Activated gamma-delta T cell (primary cell): Measurements from ENCODE around the gene TOX2.

Experiments
- DNase-seq: peaks from one replicate; lab custom pipeline; 2025; lab: John Stamatoyannopoulos, UW

The TOX2 gene

DNA sequence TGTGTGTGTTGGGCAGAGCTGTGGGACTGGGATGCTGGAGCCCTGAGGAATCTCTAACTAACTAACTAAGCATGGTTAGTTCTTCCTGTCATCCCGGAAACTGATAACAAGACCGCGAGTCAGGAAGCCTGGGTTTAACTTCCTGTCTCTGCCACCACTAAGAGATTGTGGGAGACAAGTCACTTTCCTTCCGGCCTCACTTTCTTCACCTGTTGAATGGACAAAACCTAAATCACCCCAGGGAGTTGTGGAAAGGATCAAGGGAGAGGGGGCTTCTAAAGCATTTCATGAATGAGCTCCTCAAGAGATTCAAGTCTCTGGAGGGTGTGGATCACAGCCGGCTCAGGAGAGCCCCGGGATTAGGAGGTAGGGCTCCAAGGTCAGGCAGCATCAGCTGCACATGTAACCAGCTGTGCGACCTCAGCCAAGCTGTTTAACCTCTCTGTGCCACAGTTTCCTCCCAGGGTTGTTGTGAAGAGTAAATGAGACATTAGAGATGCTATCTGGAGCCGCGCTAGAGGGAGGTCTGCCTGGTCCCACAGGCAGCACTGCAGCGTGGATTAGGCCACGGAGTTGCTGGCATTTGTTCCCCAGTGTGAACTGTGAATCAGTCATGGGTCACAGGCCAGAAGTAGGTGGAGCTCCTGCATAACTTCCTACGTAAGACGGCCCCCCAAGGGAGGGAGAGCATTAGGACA lies 105.1 kb downstream of the TOX2 start:
- DNase-seq: no peak

DNA sequence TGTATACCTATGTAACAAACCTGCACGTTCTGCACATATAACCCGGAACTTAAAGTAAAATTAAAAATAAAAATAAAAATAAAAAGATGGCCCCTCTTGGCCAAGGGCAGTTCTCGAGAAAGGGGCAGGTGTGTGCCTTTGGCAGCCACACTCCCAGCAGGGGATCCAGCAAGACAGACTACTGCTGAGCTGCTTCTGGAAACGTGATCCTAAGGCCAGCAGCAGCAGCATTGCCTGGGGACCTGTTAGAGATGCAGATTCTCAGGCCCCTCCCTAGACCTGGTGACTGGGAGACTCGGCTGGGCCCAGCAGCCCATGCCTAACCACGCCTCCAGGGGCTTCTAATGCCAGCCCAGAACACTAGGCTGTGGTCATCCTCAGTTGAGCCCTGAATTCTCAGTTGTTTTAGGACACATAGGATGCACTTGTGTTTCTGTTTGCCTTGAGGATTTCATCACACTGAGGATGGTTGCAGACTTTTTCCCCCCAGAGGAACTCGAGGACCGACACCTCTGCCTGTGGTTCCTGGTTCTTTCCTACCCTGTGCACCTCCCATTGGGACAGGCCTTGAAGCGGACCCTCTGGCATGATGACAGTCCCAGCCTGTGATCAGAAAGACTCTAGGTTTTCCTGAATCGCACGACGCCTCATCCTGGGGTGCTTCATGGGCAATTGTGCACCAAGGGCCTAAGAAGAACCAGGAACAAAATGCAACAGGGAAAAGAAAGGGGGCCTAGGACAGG lies 105.9 kb downstream of the TOX2 start:
- DNase-seq: no peak

DNA sequence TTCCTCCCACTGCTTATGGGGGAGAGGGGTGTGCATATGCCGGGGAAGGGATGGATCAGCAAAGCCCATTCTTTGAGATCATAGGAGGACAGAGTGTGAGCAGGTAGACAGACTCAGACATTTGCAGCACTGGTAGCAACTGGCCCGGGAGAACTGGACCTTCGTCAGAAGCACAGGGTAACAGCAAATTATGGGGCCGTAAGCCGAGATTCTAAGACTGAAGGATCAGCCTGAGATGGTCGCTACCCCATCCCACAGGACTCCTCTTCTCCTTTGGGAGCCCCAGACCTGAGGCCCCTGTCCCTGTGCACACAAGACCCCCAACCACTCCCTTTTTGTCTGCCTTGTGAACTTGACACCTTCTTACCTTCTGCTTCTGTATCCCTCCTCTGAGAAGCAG lies 106.5 kb downstream of the TOX2 start:
- no peak for DNase-seq

DNA sequence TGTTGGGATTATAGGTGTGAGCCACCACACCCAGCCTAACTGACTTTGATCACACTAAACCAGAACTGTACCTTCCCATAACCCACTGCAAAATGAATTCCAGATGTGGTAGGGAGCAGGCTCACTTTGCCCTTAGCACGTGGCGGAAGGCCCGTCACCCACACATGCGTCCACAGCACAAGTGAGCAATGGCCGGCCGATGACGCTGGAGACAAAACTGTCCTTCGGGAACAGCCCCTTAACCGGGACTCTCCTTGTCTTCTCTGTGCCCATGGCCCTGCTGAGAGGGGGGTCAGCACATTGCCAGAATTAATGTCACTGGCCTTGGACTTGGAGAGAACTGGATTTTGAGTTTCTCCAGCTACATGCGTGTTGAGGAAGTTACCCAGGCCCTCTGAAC lies 107.2 kb downstream of the TOX2 start:
- DNase-seq: no peak

DNA sequence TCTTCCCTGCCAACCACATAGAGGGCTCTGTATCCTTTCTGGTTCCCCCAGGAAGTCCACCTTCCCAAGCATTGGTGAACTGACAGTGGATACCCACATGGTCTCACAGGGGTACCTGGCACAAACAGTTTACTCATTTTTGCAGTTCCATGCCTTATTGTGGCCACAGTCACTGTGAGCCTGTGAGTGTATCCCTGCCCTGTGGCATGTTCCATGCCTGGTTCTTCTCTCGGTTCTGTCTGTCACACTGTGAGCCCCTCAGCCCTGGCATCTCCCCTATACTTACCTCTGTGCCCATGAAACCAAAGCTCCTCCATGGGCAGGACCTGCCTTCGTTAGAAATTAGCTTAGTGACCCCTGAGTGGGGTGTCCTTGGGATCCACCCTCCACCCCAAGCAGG lies 107.8 kb downstream of the TOX2 start:
- DNase-seq: no peak

DNA sequence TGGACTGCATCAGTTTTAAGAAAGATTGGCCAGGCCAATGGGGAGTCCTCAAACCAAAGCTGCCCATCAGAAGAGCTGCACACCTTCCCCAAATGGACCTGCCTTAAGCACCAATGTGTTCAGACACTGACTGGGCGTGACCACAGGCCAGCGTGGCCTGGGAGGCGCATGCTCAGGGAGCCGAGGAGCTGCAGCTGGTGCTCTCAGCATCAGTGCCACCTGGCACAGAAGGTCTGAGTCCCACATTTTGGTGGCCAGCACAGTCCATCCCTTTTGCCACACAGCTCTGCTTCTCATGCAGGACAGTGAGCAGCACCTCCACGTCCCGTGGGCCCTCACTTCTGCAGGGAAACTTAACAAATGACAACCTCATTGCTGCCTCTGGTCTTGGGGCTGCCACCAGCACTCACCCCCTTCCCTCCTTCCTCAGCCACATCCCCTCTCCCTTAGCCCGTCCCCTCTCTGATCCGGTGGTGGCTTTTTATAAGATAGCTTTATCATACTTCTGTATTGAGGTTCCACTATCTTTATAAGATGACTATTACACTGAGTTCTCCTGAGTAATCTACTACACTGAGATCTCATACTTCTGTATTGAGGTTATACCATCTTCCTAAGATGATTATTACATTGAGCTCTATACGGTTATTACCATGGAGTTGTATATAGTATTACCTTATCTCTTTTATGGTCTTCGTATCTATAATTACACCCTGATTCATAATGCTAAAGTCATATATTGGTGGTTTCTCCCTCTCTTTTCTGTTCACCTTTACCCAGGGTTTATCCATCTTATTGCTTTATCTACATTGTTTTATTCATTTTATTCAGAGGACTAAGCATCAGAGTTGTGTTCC lies 109.1 kb downstream of the TOX2 start:
- DNase-seq: no peak

DNA sequence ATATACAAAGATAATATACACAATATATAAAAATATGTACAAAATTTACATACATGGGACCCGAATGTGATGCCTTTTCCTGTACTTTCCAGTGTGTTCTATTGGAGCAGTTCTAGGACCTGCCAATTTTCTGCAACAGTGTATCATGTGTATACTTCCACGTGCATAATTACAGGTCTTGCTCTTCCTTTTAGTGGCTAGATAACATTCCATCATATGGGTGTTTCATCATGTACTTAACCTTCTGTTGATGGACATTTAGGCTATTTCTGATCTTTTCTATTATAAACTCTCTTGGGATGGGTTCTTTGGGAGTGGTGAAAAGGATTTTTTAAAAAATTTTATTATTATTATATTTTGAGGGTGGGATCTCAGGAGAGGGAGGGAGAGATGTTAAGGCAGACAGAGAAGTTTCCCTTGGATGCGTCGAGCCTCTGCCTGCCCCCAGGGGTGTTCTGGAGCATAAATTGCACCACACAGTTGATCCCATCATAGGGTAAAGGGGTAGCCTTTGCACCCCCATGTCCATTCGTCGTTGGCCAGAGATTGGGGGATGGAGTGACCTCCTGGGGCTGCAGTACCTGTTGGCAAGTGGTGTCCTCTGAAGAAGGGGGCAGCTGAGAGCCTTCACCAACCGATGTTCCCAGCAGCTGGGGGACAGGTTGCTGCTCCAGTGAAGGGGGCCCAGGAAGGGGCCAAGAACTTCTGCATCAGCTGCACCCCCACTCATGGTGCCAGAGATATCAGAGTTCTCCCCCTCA lies 110.3 kb downstream of the TOX2 start:
- no peak for DNase-seq

DNA sequence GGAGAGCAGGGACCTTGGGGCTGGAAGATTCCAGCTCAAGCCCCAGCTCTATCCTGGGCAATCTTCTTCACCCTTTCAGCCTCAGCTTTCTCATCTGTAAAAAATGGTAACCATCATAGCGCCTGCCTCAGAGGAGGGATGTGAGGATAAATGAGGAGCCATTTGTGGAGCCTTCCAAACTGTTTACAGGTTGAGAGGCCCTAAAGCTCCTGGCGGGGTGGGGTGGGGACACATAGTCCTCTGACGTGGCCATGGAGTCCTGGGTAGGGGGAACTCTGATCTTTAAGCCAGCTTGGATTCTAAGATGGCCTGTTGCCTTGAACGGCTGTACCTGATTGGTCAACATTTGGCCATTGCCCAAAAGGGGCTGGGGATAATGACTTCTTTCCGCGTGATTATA lies 111.1 kb downstream of the TOX2 start:
- DNase-seq: no peak

DNA sequence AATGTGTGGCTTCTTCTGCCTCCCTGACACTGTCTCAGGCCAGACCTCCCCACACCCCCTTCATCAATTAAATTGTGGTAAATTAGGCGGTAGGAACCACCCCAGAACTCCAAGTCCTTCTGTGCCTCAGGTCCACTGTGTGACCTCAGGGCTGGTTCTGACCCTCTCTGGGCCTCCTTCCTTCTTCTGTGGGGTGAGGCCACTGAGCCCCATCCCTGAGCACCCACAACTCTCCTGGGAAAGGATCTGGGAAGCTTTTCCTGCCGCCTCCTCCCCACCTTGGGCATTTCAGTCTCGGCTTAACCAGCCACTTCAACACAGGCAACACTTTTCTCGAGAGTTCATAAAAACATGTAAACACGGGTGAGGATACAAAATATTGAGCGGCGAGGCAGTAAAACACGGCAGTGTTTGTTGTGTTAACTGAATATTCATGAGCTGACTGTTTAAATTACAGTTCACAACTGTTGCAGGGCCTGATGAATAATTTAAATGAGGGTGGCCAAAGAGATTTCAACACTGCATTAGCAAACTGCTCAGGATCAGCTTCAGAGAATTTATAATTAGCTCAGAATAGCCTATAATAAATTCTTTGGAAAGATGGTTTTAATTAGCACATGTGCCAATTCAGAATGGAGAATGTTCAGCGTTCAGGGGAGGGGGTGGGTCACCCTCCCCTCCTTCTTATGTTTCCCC lies 112.1 kb downstream of the TOX2 start:
- DNase-seq: no peak

DNA sequence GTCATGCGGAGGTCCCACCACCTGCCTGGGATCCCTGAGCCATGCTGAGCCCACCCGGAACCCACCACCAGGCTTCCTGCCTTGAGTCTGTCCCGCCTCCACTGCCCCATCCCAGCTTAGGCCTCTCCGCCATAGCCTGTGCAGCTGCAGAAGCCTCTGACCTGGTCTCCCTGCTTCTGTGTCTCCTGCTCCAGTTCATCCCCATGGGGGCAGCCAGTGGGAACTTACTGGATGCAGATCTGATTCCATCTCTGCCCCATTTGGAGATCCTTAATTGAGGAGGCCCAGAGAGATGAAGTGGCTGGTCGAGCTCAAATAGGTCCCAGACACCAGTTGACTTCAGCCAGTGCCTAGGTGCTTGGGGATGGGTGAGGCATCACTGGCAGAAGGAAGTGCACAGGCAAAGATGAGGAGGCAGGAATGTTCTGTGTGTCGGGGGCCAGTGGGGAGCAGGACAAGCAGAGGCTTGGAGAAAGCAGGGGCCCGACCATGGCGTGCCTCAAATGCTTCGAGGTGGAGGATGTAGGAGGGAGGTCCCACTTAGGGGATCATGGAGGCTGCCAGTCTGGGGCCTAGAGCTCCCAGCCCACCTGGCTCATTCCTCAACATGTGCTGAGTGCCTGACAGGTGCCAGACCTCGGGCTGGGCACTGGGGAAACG lies 112.8 kb downstream of the TOX2 start:
- no peak for DNase-seq

DNA sequence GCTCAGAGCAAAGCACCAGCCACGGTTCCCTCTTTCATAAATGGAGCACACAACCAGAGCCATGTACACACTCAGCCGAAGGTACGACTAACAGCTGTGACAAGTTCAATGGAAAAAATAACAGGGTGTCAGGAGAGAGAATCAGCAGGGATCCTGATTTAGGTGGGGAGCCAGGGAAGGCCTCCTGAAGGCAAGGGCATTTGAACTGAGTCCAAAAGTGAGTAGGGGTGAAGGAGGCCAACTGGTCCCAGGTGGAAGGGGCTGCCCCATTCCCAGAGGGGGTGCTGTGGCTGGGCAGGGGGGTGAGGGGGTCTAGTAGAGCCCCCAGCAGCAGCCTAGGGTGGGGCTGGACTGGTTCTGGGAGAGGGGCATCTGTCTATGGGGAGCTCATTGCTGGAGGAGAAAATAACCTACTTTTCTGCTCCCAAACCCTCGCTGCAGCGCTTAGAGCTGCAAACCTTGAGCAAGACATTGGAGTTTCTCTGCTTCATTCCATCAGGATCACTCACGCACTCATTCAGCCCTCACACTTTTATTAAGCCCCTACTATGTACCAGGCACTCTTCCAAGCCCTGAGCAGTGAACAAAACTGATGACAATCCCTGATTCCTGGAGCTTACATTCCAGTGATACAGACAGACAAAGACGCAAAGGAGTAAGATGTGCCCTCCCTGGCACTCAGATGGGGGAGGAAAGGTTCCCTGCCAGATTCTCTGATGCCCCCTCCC lies 113.5 kb downstream of the TOX2 start:
- no peak for DNase-seq

DNA sequence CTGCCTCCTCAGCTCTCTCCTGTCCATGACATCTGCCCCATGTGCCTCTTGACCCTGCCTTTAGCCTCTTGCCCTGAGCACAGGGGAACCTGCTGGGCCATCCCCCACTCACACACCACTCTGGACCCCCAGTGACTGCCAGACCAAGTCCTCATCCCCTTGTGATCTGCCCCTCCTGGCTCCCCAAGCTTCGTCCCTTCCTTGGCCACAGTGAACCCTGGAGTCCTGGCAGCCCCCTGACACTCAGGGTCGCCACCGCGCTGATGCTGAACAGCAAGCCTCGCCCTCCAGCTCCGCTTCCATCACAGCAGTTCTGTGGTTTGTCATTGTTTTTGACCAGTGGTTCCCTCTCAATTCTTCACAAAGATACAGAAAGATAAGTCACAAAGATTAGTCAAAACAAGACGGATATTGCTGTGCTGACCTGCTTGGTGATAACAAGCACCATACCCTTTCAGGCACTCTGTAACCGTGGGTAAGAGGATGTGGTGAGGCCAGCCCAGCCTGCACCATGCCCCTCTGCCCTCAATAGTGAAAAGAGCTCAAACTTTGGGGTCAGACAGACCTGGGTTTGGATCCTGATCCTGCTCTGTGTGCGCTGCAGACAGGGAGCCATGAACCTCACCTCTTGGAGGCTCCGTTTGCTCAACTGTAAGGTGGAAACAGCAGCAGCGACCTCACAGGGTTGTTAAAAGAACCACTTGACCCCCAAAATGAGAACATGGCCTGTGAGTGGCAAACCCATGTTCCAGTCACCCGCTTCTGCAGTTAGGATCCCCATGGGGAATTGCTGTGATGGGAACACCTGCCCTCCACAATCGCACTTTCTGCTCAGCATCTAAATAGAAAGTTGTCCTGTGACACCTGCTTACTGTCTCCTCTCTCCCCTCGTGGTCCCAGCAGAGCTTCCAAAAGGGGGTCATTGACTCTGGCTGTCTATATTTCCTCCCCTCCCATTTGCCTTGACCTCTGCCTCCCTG lies 114.5 kb downstream of the TOX2 start:
- no peak for DNase-seq

DNA sequence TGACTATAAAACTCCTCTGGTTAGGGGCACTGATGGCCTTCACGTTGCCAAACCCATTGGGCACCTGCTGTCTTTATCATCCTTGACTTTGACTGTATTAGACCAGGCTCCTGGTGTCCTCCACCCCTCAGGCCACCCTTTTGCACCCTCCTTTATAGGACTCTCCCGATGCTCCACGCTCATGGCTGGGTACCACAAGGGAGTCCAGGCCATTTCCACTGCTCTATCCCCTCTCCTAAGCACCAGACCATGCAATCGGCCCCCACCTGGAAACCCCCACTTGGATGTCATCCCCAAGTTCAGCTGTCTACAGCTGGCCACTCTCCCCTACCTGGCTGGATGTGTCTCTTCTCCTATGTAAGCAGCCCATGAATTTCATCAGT lies 115.2 kb downstream of the TOX2 start:
- DNase-seq: no peak

DNA sequence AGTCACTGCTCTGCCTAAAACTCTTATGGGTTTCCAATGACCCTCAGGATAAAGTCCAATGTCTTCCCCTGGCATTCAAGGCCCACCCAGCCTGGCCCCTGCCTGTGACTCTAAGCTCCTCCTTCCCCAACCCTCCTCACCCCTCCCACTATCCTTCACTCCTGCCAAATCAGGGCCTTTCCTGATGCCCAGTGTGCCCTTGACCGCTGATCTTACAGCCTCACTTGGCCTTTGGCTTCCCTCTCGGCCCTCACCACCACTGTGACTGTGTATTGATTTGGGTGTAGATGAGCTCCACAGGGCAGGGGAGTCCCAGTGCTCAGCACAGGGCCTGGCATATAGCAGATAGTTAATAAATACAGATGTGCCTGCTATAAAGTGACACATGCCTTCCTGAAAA lies 115.7 kb downstream of the TOX2 start:
- no peak for DNase-seq

DNA sequence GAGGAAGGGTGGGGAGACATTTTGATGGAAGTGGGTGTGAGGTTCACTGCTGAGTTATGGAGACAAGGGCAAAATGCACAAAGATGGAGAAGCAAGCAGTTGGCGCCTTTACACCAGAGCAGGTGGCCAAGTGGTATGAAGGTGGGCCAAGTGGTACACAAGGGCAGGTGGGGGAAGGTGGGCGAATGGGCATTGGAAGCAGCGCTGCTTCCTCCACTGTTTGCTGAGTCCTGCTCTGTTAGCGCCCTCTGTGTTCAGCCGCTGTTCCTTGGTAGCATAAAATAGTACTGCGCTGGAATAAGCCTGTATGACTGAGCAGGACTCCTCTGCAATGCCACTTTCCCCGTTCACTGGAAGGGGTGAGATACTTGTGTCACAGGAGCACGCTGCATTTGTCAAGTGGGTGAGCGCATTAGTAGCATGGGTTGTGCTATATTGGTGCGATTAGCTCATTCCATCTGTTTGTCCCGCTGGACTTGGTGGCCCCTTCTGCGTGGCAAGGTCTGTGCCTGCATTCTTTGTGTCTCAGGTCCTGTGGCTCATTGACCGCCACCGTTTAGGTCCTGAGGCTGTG lies 116.4 kb downstream of the TOX2 start:
- no peak for DNase-seq

DNA sequence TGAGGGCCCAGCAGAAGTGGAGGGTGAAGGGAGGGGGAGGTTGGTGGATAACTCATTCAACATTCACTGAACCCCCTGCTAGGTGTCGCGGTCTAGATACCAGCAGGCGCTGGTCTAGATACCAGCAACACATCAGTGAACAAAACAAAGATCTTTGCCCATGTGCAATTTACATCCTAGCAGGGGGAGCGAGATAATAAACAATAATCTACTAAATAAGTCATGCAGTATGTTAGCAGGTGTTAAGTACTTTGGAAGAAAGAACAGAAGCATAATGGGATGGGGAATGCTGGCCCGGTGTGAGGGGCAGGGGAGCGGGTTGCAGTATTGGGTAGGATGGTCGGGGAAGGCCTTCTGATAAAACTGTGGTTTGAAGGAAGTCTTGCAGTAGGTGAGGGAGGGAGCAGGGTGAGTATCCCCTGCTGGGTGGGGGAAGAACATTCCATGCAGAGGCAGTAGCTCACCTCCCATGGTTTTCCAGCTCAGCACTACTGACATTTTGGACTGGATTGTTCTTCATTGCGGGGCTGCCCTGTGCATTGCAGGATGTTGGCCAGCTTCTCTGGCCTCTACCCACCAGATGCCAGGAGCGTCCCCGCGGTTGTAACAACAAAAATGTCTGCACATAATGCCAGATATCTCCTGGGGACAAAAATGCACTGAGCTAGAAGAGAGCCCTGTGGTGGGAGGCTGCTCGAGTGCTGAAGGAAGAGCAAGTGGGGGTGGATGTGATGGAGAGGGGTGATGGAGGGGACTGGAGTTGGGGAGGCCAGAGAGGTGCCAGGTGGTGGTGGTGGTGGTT lies 117.3 kb downstream of the TOX2 start:
- no peak for DNase-seq

DNA sequence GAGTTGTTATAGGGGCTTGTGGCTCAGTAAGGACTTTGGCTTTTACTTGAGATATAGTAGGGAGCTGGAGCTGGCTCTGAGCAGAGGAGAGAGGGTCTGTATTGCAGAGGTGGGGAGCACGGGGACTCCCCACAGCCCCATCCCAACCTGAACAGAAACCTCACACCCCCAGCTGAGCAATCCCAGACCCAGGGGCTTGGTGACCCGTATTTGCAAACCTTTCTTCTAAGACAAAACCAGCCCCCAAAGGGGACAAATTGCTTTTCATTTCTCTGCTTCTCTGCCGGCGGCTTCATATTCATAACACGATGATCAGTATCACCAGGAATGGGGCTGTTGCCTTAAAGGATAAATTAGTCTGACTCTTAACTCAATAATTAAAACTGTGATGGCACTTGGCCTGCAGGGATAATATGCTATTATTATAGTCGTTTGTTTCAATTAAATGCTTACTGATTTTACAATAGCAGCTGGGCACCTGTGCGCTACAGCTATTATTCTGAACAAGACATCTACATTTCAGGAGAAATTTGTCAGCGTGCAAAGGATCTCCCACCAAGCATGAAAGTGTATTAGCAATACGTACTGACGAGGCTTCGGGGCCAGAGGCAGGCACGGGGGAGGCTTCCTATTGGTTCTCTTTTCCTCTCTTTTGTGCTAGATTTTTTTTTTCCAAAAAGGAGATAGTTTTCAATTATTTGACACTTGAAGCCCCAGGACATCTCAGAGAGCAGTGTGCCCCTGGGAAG lies 118.1 kb downstream of the TOX2 start:
- DNase-seq: no peak
